Measurements from ENCODE around the gene MRPL55. TPM values are rescaled to one million over a fixed set of nuclear protein-coding genes. Genes with fewer than 3 reads are reported as not detected.

Gene MRPL55
- total and polyA plus RNA-seq, 2 of the 4 experiments (the other 2 are of a cell fraction): 48.9 to 95.4 TPM

DNA sequence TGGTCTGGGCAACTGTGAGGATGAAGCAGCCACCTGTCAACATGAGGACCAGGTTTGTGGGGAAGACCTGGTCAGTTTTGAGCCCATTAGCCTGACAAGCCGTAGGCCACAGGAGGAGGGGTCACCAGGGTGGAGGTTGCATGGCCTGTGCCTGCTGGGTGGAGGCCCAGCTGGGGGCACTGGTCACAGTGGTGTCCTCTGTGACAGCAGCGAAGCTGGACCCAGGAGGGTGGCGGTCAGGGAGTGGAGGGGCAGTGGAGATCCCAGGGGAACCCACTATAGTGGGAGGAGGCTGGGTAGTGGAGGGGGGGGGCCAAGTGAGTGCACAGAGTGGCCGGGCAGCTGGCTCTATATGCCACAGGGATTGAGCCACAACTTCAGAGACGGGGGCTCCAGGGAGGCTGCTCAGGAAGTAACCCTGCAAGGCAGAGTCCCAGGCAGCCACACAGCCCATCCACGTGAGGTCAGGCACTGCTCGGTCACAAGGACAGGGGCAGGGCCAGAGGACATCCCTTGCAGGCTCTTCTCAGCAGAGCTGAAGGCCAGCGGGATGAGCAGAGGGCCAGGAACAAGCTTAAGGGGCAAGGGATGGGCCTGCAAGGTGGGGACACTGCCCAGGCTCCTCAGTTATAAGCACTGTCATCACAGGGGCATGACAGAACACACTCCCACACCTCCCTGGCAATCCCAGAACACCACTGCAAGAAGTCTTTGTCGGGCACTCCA, 3.7 kb downstream of the MRPL55 start:
- Histone ChIP-seq H3K23ac (ENCODE audit: low read depth, low read length) (no peak overlapping the region), H3K9ac (ENCODE audit: low read depth, low read length) (no peak overlapping the region), H2AK5ac (ENCODE audit: low read depth, low read length) (no peak overlapping the region), H3K56ac (ENCODE audit: extremely low read depth, insufficient read depth, low read length) (no peak overlapping the region), H3K27ac (ENCODE audit: insufficient read depth, low read length) (no peak overlapping the region), H3K4me2 (ENCODE audit: low read depth, low read length) (no peak overlapping the region), H2BK15ac (ENCODE audit: low read depth, low read length) (no peak overlapping the region), H4K5ac (ENCODE audit: low read depth, low read length) (no peak overlapping the region), H3K27me3 (ENCODE audit: control insufficient read depth, insufficient read depth, low read length) (no peaks in the 10 kb centered on the region), H3K4ac (ENCODE audit: low read depth, low read length) (no peak overlapping the region), H2BK20ac (ENCODE audit: low read depth, low read length) (no peak overlapping the region), H4K20me1 (ENCODE audit: insufficient read depth, low read length) (peaks cover 14% of the 10 kb centered on the region), H4K8ac (ENCODE audit: low read depth in 2 of 2, low read length in 2 of 2) (no peak overlapping the region), H2AFZ (replicated peaks; ENCODE audit: low read length, poor library complexity) (peak overlapping the region; percentile 38), H4K91ac (ENCODE audit: insufficient read depth, low read depth, low read length) (no peak overlapping the region), H3K4me3 (ENCODE audit: insufficient read depth, low read depth, low read length) (no peak overlapping the region), H3K4me1 (ENCODE audit: control insufficient read depth, insufficient read depth, low read length) (peaks cover 10% of the 10 kb centered on the region), H2AK9ac (replicated peaks; ENCODE audit: low read depth, low read length, poor library complexity) (no peak overlapping the region), H3K9me3 (ENCODE audit: control insufficient read depth, insufficient read depth, low read length) (no peaks in the 10 kb centered on the region), H3K36me3 (ENCODE audit: control insufficient read depth, insufficient read depth, low read length) (peaks cover 19% of the 10 kb centered on the region), H3K18ac (ENCODE audit: low read depth, low read length) (no peak overlapping the region), H2BK120ac (ENCODE audit: low read depth, low read length) (no peak overlapping the region), H3K9me1 (ENCODE audit: insufficient read depth, low read length) (peaks cover 7% of the 10 kb centered on the region), H3K14ac (replicated peaks; ENCODE audit: low read depth, low read length) (no peak overlapping the region), H2BK5ac (ENCODE audit: low read depth, low read length, poor library complexity, severe bottlenecking) (no peak overlapping the region), H3K79me1 (ENCODE audit: low read depth in 1 of 2, low read length in 2 of 2) (peaks cover 13 to 54% of the 10 kb centered on the region in 2 experiments; a peak in 3 of 4 replicates)
- 59% methylated on average over 4 of the region's 9 CpGs; no CpG with 5 or more reads in 1 of the 2 experiments for WGBS, 2 experiments (ENCODE audit: extremely low coverage in 2 of 2, insufficient read length in 1 of 2)
- ChIA-PET CTCF (no interaction called here), POLR2A (ENCODE audit: unreplicated experiment) (no interaction called here)
- in situ Hi-C loops (cut with MboI; ENCODE audit: low sequenced_read_pairs) (no loop called here), intact Hi-C loops (cut with micrococcal nuclease) (no loop called here), dilution Hi-C loops (cut with HindIII; ENCODE audit: low sequenced_read_pairs, unreplicated experiment) (no loop called here)
- BruUV-seq (replicated peaks): no TSS peak
- DNase-seq (no peak), ATAC-seq (ENCODE audit: low read depth) (no peak)
- TF ChIP-seq, protein P1, sequence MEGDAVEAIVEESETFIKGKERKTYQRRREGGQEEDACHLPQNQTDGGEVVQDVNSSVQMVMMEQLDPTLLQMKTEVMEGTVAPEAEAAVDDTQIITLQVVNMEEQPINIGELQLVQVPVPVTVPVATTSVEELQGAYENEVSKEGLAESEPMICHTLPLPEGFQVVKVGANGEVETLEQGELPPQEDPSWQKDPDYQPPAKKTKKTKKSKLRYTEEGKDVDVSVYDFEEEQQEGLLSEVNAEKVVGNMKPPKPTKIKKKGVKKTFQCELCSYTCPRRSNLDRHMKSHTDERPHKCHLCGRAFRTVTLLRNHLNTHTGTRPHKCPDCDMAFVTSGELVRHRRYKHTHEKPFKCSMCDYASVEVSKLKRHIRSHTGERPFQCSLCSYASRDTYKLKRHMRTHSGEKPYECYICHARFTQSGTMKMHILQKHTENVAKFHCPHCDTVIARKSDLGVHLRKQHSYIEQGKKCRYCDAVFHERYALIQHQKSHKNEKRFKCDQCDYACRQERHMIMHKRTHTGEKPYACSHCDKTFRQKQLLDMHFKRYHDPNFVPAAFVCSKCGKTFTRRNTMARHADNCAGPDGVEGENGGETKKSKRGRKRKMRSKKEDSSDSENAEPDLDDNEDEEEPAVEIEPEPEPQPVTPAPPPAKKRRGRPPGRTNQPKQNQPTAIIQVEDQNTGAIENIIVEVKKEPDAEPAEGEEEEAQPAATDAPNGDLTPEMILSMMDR (conservative IDR thresholded peaks at IDR 0.05; ENCODE audit: low read depth, low read length): no peak
- no peak for TF ChIP-seq CHD1 (IDR thresholded peaks at IDR 0.05; ENCODE audit: low read depth, low read length)
- TF ChIP-seq MXI1 (IDR thresholded peaks at IDR 0.05; ENCODE audit: borderline replicate concordance, low read depth, low read length): no peak
- TF ChIP-seq BHLHE40 (IDR thresholded peaks at IDR 0.05; ENCODE audit: low read depth, low read length): no peak
- TF ChIP-seq, protein P2, sequence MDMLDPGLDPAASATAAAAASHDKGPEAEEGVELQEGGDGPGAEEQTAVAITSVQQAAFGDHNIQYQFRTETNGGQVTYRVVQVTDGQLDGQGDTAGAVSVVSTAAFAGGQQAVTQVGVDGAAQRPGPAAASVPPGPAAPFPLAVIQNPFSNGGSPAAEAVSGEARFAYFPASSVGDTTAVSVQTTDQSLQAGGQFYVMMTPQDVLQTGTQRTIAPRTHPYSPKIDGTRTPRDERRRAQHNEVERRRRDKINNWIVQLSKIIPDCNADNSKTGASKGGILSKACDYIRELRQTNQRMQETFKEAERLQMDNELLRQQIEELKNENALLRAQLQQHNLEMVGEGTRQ (IDR thresholded peaks at IDR 0.05; ENCODE audit: low read depth, low read length): no peak
- no peak for TF ChIP-seq NFE2L2 (IDR thresholded peaks at IDR 0.05; ENCODE audit: low read depth, low read length)
- no peak for TF ChIP-seq MAZ (IDR thresholded peaks at IDR 0.05; ENCODE audit: borderline replicate concordance, low read depth, low read length)
